ENCODE measurements around the gene RAB17.

- TF ChIP-seq EZH2 (IDR thresholded peaks at IDR 0.05; ENCODE audit: borderline replicate concordance, low read length): no peak
- no peak for TF ChIP-seq CTCF (IDR thresholded peaks at IDR 0.05; ENCODE audit: low read length)
These were observed 3.2 kb upstream of the RAB17 start for GRCh38 chr2:237593596-237594320.
